Measurements from ENCODE around the gene SYT7.

DNA sequence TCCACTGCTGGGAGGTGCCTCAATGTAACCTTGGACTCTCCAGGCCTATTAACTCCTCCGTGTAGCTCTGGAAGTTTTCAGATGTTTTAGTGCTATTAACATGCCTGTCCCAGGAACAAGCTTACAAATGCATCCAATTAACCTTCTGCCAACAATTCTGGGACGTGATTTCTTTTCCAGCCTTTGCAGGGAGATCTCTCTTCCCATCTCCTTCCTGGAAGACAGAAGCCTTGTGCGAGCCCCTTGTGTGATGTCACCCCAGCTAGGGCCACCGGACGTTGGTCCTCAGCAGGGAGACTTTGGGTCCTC is 47.7 kb upstream of the SYT7 start:
- TF ChIP-seq EZH2 (IDR thresholded peaks at IDR 0.05) (no peak), POLR2AphosphoS5 (IDR thresholded peaks at IDR 0.05; ENCODE audit: borderline replicate concordance, low read depth, low read length) (no peak), FOXP2 (optimal IDR thresholded peaks at IDR 0.05; ENCODE audit: control extremely low read depth, extremely low read length, insufficient read depth) (no peak)
